ENCODE results near the gene C16orf54. TPM values are rescaled to one million over a fixed set of nuclear protein-coding genes. Genes with fewer than 3 reads are reported as not detected.
"Not testable (repeated sequence)": the region's sequence is repeated elsewhere in the genome, so short reads cannot be mapped to it uniquely, and the experiment has no call there.

C16orf54 gene
- polyA plus RNA-seq, 1 experiment: not detected

DNA sequence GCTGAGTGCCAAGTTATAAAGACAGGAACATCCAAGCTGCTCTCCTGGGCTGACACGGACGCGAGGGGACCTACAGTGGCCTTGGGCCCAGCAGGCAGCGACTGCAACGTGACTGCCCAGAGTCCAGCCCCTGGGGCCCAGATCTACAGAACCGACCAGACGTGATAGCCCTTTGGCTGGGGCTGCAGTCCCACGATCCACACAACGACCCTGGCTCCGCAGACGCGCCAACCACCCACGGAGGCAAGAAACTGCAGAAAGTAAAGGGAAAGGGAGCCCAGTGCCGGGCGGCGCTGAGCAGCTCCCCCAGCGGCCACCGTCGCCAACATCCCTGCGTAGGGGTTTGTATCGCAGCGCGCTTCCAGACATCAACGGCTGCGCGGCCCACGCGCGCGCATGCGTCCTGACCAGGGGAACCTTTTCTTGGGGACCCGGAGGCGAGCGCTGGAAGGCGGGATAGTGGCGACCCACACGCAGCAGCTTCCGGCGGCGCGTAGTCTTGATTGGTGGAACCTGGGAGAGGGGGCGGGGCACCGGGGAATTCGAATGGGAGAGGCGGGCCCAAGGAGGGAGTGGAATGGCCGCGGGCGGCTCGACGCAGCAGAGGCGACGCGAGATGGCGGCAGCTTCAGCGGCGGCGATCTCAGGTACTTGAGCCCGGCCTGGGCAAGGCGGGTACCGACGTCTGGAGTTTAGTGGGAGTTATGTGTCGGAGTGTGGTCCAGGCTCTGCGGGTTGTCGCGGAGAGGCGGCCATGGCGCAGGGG is 44.6 kb upstream of the C16orf54 start, which contains the start of gene KIF22:
Gene KIF22, plus strand, starts transcription at position 569 of the 766 bp plus-strand sequence. Its CDS starts 9 bp downstream, at position 578.
- POLR2A ChIA-PET: no interaction called here
- CTCF ChIA-PET: interaction anchor here (0.8 to 2.2 kb wide), 22 partner anchors 9 to 242 kb away, joined by 3 to 35 read pairs (median 4); partner anchors contain the start of genes MVP and PAGR1
- peak; percentile 90 for DNase-seq (ENCODE audit: low read depth)
- Histone ChIP-seq H3K27me3 (ENCODE audit: control insufficient read depth, insufficient read depth, low read length) (no peaks in the 10 kb centered on the region), H3K4me3 (ENCODE audit: low read depth, low read length) (peak within 1 kb of the TSS; percentile 85), H3K36me3 (ENCODE audit: control insufficient read depth, insufficient read depth, low read length) (no peaks in the 10 kb centered on the region)
- TF ChIP-seq, protein P1, sequence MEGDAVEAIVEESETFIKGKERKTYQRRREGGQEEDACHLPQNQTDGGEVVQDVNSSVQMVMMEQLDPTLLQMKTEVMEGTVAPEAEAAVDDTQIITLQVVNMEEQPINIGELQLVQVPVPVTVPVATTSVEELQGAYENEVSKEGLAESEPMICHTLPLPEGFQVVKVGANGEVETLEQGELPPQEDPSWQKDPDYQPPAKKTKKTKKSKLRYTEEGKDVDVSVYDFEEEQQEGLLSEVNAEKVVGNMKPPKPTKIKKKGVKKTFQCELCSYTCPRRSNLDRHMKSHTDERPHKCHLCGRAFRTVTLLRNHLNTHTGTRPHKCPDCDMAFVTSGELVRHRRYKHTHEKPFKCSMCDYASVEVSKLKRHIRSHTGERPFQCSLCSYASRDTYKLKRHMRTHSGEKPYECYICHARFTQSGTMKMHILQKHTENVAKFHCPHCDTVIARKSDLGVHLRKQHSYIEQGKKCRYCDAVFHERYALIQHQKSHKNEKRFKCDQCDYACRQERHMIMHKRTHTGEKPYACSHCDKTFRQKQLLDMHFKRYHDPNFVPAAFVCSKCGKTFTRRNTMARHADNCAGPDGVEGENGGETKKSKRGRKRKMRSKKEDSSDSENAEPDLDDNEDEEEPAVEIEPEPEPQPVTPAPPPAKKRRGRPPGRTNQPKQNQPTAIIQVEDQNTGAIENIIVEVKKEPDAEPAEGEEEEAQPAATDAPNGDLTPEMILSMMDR (IDR thresholded peaks at IDR 0.05; ENCODE audit: insufficient read depth, low read depth, low read length): peak; percentile 86

DNA sequence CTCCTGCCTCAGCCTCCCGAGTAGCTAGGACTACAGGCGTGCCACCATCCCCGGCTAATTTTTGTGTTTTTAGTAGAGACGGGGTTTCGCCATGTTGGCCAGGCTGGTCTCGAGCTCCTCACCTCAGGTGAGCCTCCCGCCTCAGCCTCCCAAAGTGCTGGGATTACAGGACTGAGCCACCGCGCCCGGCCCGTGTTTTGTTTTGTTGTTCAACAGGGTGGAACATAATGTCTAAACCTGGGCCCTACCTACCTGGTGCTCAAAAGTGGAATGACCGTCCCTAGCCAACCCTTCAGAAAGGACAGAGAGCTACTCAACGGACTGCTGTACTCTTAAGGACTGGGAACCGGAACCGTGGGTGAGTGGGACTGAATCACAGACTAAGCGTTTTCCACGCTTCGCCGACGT is 44.0 kb upstream of the C16orf54 start:
- Histone ChIP-seq H3K27me3 (ENCODE audit: control insufficient read depth, insufficient read depth, low read length) (no peaks in the 10 kb centered on the region), H3K4me3 (ENCODE audit: low read depth, low read length) (peak overlapping the region; percentile 58), H3K36me3 (ENCODE audit: control insufficient read depth, insufficient read depth, low read length) (no peaks in the 10 kb centered on the region)
- TF ChIP-seq, protein P1 (IDR thresholded peaks at IDR 0.05; ENCODE audit: insufficient read depth, low read depth, low read length): no peak
- no peak for DNase-seq (ENCODE audit: low read depth)
- CTCF ChIA-PET: interaction anchor here (1.0 to 2.2 kb wide), 19 partner anchors 9 to 155 kb away, joined by 3 to 35 read pairs (median 4); partner anchors contain the start of genes MVP and PAGR1
- POLR2A ChIA-PET: no interaction called here

DNA sequence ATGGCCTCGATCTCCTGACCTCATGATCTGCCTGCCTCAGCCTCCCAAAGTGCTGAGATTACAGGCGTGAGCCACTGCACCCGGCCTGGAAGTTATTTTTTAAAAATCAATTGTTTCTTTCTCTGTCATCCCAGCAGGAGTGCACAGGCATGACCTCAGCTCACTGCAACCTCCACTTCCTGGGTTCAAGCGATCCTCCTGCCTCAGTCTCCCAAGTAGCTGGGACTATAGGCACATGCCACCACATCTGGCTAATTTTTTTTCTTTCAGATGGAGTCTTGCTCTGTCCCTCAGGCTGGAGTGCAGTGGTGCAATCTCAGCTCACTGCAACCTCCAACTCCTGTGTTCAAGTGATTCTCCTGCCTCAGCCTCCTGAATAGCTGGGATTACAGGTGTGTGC is 41.4 kb upstream of the C16orf54 start:
- POLR2A ChIA-PET; H3K4me3 ChIP-seq (ENCODE audit: low read depth, low read length); H3K27me3 ChIP-seq (ENCODE audit: control insufficient read depth, insufficient read depth, low read length); H3K36me3 ChIP-seq (ENCODE audit: control insufficient read depth, insufficient read depth, low read length); DNase-seq (ENCODE audit: low read depth): not testable (repeated sequence)
- CTCF ChIA-PET: interaction anchor here (4.2 kb wide), 1 partner anchor 16 kb away, joined by 22 read pairs; no protein-coding TSS in a partner anchor

DNA sequence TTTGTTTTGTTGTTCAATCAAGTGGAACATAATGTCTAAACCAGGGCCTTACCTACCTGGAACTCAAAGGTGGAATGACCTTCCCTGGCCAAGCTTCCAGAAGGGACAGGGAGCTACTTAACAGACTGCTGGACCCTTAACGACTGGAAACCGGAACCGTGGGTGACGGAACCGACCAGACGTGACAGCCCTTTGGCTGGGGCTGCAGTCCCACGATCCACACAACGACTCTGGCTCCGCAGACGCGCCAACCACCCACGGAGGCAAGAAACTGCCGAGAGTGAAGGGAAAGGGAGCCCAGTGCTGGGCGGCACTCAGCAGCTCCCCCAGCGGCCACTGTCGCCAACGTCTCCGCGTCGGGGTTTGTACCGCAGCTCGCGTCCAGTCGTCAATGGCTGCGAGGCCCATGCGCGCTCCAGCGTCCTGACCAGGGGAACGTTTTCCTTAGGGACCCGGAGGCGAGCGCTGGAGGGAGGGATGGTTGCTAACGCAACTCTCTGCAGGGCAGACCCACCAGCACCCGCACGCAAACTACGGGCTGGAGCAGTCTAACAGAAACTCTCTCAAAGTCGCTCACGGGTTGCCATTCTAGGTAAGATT is 39.2 kb upstream of the C16orf54 start:
- Histone ChIP-seq H3K4me3 (ENCODE audit: low read depth, low read length) (0 out of 2 replicates have a peak overlapping the region, but pooled peaks have one; percentile 2), H3K36me3 (ENCODE audit: control insufficient read depth, insufficient read depth, low read length) (no peaks in the 10 kb centered on the region), H3K27me3 (ENCODE audit: control insufficient read depth, insufficient read depth, low read length) (peaks cover 4% of the 10 kb centered on the region; the same call in 1 of the 2 replicates)
- ChIA-PET CTCF (interaction anchor here (0.6 to 4.2 kb wide), 16 partner anchors 8 to 238 kb away, joined by 3 to 22 read pairs (median 4); partner anchors contain the start of genes C16orf92 and MVP), POLR2A (no interaction called here)
- TF ChIP-seq, protein P1 (IDR thresholded peaks at IDR 0.05; ENCODE audit: insufficient read depth, low read depth, low read length): peak; percentile 86
- no peak for DNase-seq (ENCODE audit: low read depth)

DNA sequence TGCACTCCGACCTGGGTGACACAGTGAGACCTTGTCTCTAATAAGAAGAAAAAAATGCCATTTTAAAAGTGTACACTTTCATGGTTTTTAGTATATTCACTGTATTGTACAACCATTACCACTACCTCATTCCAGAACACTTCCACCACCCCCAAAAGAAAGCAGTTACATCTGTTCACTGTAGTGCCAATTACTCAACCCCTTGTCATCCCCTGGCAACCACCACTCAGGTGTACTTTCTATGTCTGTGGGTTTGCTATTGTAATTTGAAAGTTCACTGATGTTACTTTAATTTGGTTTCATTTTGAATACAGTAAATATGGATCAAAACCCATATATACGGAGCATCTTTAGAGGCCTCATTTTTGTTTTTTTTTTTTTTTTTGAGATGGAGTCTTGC is 38.4 kb upstream of the C16orf54 start:
- no peak overlapping the region for H3K4me3 ChIP-seq (ENCODE audit: low read depth, low read length)
- TF ChIP-seq, protein P1 (IDR thresholded peaks at IDR 0.05; ENCODE audit: insufficient read depth, low read depth, low read length): no peak
- ChIA-PET CTCF (interaction anchor here (0.9 to 4.2 kb wide), 10 partner anchors 8 to 239 kb away, joined by 3 to 22 read pairs (median 6); partner anchors contain the start of genes C16orf92 and MVP), POLR2A (interaction anchor here (0.5 kb wide), 1 partner anchor 40 kb away, joined by 15 read pairs; no protein-coding TSS in a partner anchor)
- no peaks in the 10 kb centered on the region for H3K36me3 ChIP-seq (ENCODE audit: control insufficient read depth, insufficient read depth, low read length)
- peaks cover 4% of the 10 kb centered on the region; the same call in 1 of the 2 replicates for H3K27me3 ChIP-seq (ENCODE audit: control insufficient read depth, insufficient read depth, low read length)
- DNase-seq (ENCODE audit: low read depth): no peak

DNA sequence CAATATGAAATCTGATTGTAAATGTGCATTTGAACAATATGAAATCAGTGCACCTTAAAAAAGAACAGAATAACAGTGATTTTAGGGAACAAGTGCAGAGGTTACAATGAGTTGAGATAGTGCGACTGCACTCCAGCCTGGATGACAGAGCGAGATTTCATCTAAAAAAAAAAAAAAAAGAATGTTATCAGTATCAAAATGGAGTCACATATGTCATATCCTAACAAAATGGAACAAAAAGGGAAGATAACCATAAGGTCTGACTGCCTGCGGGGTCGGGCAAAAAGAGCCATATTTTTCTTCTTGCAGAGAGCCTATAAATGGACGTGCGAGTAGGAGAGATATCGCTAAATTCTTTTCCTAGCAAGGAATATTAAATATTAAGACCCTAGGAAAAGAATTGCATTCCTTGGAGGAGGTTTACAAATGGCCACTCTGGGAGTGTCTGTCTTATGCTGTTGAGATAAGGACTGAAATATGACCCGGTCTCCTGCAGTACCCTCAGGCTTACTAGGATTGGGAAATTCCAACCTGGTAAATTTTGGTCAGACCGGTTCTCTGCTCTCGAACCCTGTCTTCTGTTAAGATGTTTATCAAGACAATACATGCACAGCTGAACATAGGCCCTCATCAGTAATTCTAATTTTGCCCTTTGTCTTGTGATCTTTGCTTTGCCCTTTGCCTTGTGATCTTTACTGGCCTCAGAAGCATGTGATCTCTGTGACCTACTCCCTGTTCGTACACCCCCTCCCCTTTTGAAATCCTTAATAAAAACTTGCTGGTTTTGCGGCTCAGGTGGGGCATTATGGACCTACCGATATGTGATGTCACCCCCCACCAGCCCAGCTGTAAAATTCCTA is 37.5 kb upstream of the C16orf54 start:
- H3K36me3 ChIP-seq (ENCODE audit: control insufficient read depth, insufficient read depth, low read length); H3K4me3 ChIP-seq (ENCODE audit: low read depth, low read length); DNase-seq (ENCODE audit: low read depth); H3K27me3 ChIP-seq (ENCODE audit: control insufficient read depth, insufficient read depth, low read length): not testable (repeated sequence)
- ChIA-PET POLR2A (interaction anchor here (0.5 kb wide), 1 partner anchor 41 kb away, joined by 15 read pairs; no protein-coding TSS in a partner anchor), CTCF (interaction anchor here (1.5 to 4.2 kb wide), 2 partner anchors 13 to 20 kb away, joined by 4 to 22 read pairs; no protein-coding TSS in a partner anchor)

Data from BJ (cell line).